ENCODE results near the gene USP15. TPM values are rescaled to one million over a fixed set of nuclear protein-coding genes. Genes with fewer than 3 reads are reported as not detected.
A peak's percentile ranks its signal among the peaks of the same experiment; 100 is the strongest.

Gene USP15
- 100 to 1,000 TPM in 2 of 4 donors, 10 to 100 TPM in 2; 71.1 to 335 (median 97.0) TPM for total RNA-seq

DNA sequence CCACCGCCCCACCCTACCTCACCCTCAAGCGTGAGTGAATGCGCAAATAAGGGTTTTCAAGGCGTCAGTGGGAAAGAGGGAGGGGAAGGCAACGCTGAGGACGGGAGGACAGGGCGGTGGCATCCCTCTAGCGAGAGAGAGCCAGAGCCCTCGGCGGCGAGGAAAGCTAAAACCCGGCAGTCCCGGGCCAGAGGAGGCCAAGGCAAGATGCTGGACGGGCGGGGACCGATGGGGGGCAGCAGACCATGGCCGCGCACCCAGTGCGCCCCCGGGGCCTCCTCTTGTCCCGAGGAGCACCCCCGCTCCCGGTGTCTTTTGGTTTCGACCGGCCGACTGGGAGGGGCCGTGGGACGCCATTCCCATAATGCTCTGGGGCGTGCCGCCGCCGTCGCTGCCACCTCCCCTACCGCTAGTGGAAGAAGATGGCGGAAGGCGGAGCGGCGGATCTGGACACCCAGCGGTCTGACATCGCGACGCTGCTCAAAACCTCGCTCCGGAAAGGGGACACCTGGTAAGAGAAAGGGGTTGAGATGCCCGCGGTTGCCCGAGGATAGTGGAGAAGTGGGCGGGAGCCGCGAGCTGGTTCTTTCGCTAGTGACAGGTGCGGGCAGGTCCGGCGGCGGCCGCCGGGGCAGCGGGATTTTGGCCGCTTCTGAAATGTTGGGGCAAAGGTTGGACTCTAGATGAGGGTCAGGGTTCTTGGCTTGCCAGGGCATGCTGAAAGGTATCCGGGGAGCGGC is at the start of gene USP15:
Gene USP15 (plus strand): TSS at position 412 of the 740 bp plus-strand sequence. CDS start 11 bp downstream, at position 423.
- Histone ChIP-seq H3K27me3 (no peaks in the 10 kb centered on the region), H3K36me3 (no peaks in the 10 kb centered on the region), H3K4me3 (peak within 1 kb of the TSS; percentile 67 to 95 (median 88)), H3K9me3 (no peaks in the 10 kb centered on the region), H3K4me1 (peaks cover 14 to 49% (median 27%) of the 10 kb centered on the region in 4 donors), H3K27ac (peak within 1 kb of the TSS; percentile 95 to 97 (median 96))
- intact Hi-C loops (cut with DNase I; ENCODE audit: low total_unique reads), result no loop called here
- TF ChIP-seq EP300 (IDR thresholded peaks at IDR 0.05; ENCODE audit: low read depth), result peak; percentile 23
- peak; percentile 90 for TF ChIP-seq POLR2A (IDR thresholded peaks at IDR 0.05)
- TF ChIP-seq CTCF (IDR thresholded peaks at IDR 0.05), result peak; percentile 50 to 66 (median 53)
- TF ChIP-seq POLR2AphosphoS5 (IDR thresholded peaks at IDR 0.05), result peak; percentile 84 to 92 (median 90)
- DNase-seq, result peak; percentile 97
- 0% methylated on average over 50 of the region's 61 CpGs; no CpG with 5 or more reads in 1 of the 2 donors for WGBS, 2 donors (ENCODE audit: low coverage in 1 of 2)
- in situ Hi-C loops (cut with MboI; ENCODE audit: low pct_ligation_motif_present in 1 of 4, low pct_unique_long_range_greater_than_20kb in 1 of 4, low sequenced_read_pairs in 3 of 4), result loop anchor here in 1 of 4 donors (25.0 kb wide), 1 partner anchor 202 kb away; the partner anchor contains the start of gene MON2

DNA sequence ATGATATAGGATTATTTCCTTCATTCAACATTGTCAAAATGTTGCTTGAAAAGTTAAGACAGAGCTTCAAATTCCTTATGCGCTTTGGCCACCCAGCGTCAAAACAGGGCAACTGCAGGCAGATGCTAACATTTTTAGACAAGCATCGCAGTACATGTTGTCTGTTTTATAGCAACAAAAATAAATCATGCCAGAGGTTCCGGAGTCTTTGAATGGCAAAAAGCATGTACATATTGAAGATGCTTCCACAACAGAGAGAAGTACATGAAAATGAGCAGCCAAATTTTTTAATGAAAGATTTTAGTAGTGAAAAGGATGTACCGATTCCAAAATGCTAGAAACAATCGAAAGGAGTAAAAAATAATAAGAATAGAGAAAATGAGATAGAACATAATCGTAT is 49.8 kb upstream of the USP15 start:
- TF ChIP-seq POLR2A (IDR thresholded peaks at IDR 0.05) (no peak), POLR2AphosphoS5 (IDR thresholded peaks at IDR 0.05) (no peak), EP300 (IDR thresholded peaks at IDR 0.05; ENCODE audit: low read depth) (no peak), CTCF (IDR thresholded peaks at IDR 0.05) (peak; percentile 57 to 84 (median 76))
- peaks cover 0 to 3% (median 0%) of the 10 kb centered on the region in 4 donors for H3K4me1 ChIP-seq
- no peaks in the 10 kb centered on the region for H3K36me3 ChIP-seq
- no peaks in the 10 kb centered on the region for H3K27me3 ChIP-seq
- DNase-seq, result peak; percentile 28
- no peaks in the 10 kb centered on the region for H3K9me3 ChIP-seq
- in situ Hi-C loops (cut with MboI; ENCODE audit: low pct_ligation_motif_present in 1 of 4, low pct_unique_long_range_greater_than_20kb in 1 of 4, low sequenced_read_pairs in 3 of 4) (no loop called here), intact Hi-C loops (cut with DNase I; ENCODE audit: low total_unique reads) (no loop called here)
- no peak overlapping the region for H3K4me3 ChIP-seq
- H3K27ac ChIP-seq, result no peak overlapping the region
- WGBS, 2 donors (ENCODE audit: low coverage in 1 of 2), result 24 to 29% methylated on average over 7 of the region's 7 CpGs

DNA sequence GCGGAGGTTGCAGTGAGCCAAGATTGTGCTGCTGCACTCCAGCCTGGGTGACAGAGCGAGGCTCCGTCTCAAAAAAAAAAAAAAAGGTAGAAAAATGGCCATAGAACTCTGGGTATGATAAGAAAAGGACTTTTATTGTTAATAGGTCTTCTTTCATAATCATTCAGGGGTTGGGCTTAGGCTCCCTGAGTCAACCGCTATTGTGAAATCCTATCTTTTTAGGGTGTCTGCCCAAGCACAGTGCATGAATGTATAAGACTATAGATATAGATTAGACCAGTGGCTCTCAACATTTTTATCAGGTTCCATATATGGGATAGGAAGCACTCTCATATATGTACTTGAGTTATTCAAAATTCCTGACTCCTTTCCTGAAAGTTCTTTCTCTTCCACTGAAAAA is 48.7 kb upstream of the USP15 start:
- in situ Hi-C loops (cut with MboI; ENCODE audit: low pct_ligation_motif_present in 1 of 4, low pct_unique_long_range_greater_than_20kb in 1 of 4, low sequenced_read_pairs in 3 of 4), result no loop called here
- intact Hi-C loops (cut with DNase I; ENCODE audit: low total_unique reads), result no loop called here
- 84 to 93% methylated on average over 3 to 4 of the region's 4 CpGs for WGBS, 2 donors (ENCODE audit: low coverage in 1 of 2)
- DNase-seq, result no peak
- Histone ChIP-seq H3K27me3 (no peaks in the 10 kb centered on the region), H3K9me3 (no peaks in the 10 kb centered on the region), H3K4me3 (no peak overlapping the region), H3K27ac (no peak overlapping the region), H3K4me1 (peaks cover 0 to 5% (median 0%) of the 10 kb centered on the region in 4 donors), H3K36me3 (no peaks in the 10 kb centered on the region)
- TF ChIP-seq POLR2AphosphoS5 (IDR thresholded peaks at IDR 0.05) (no peak), EP300 (IDR thresholded peaks at IDR 0.05; ENCODE audit: low read depth) (no peak), POLR2A (IDR thresholded peaks at IDR 0.05) (no peak), CTCF (IDR thresholded peaks at IDR 0.05) (no peak)

DNA sequence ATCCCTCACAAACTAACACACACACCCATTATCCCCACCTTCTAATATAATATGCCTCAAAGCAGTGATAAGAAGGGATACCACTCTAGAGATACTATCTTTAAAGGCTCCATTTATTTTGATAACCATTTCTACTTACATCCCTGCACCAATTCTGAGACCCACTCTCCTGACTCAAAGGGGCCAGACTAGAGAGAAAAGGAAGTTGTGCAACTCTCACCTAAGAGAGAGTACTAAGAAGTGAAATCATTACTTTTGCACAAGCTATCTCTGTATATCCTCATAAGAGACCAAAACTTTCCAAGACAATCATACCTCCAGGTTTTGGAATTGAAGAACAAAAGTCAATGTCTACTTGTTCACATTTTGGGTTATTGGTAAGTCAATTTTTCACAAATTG is 45.4 kb upstream of the USP15 start:
- TF ChIP-seq EP300 (IDR thresholded peaks at IDR 0.05; ENCODE audit: low read depth) (no peak), CTCF (IDR thresholded peaks at IDR 0.05) (no peak), POLR2A (IDR thresholded peaks at IDR 0.05) (no peak), POLR2AphosphoS5 (IDR thresholded peaks at IDR 0.05) (no peak)
- no peak for DNase-seq
- Histone ChIP-seq H3K9me3 (no peaks in the 10 kb centered on the region), H3K27me3 (no peaks in the 10 kb centered on the region), H3K4me1 (peaks cover 0 to 5% (median 0%) of the 10 kb centered on the region in 4 donors), H3K36me3 (no peaks in the 10 kb centered on the region), H3K4me3 (no peak overlapping the region), H3K27ac (peak overlapping the region in 1 of 4 donors; percentile 50)
- intact Hi-C loops (cut with DNase I; ENCODE audit: low total_unique reads) (no loop called here), in situ Hi-C loops (cut with MboI; ENCODE audit: low pct_ligation_motif_present in 1 of 4, low pct_unique_long_range_greater_than_20kb in 1 of 4, low sequenced_read_pairs in 3 of 4) (no loop called here)

All from transverse colon (tissue), 4 donors.